Activated naive CD8-positive, alpha-beta T cell treated with anti-CD3 and anti-CD28 coated beads, Interleukin-2, amount 50 U/mL, for 24 hours (primary cell): Measurements from ENCODE around the gene SC5D.

Source experiments
- ATAC-seq: fragments of 150-1000 bp; cut with Tn5 transposase; one replicate; pipeline ENCODE4 v1.10.0; 2021
- DNase-seq: peaks from one replicate; pipeline ENCODE4 v3.0.0; 2021
- H3K27ac Mint-ChIP-seq: one replicate; pipeline ENCODE4 v1.8.0; 2021; ENCODE audit warnings: mild to moderate bottlenecking, mixed read lengths
- H3K27me3 Mint-ChIP-seq: one replicate; pipeline ENCODE4 v1.8.0; 2021; ENCODE audit warnings: mixed read lengths
- H3K36me3 Mint-ChIP-seq: one replicate; pipeline ENCODE4 v1.8.0; 2021; ENCODE audit warnings: low read depth, mixed read lengths
- H3K4me1 Mint-ChIP-seq: one replicate; pipeline ENCODE4 v1.8.0; 2021; ENCODE audit warnings: mixed read lengths
- H3K4me3 Mint-ChIP-seq: one replicate; pipeline ENCODE4 v1.8.0; 2021; ENCODE audit warnings: mild to moderate bottlenecking, moderate library complexity, mixed read lengths
- H3K9me3 Mint-ChIP-seq: one replicate; pipeline ENCODE4 v1.8.0; 2021; ENCODE audit warnings: mixed read lengths

Gene SC5D, protein sequence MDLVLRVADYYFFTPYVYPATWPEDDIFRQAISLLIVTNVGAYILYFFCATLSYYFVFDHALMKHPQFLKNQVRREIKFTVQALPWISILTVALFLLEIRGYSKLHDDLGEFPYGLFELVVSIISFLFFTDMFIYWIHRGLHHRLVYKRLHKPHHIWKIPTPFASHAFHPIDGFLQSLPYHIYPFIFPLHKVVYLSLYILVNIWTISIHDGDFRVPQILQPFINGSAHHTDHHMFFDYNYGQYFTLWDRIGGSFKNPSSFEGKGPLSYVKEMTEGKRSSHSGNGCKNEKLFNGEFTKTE

DNA sequence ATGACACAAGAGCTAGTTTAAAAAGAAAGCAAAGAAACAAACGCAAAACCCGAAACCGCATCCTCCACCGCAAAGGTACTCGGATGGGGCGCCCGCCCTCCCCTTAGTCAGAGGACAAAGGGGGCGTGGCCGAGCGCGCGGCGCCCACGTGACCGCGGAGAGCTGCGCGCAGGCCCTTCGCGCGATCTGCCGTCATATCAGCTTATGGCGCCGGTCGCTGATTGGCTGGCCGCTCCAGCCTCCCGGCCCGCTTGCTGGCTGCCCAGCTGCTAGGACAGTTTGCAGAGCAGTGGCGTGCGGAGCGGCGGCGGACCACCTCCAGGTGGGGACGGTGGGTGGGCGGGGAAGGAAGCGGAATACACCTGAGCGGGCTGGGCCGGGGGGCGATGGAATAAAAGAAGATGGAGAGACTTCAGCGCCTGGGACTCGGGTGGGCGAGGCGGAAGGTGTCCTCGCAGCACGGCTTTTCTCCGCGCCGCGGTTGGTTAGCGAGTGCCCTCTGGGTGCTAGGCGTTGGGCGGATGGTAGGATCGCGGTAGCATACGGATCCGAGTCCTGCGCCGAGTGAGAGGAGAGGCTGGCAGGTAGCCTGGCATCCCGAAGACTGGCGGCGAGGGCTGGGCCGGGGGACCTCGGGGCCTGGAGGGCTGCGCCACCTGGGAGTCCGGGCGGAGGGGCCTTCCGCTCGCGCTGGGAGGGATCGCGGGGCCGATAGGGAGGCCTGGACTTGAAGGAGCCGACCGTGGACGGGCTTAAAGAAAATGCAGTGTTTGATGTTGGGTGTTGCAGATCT is at the start of gene SC5D:
Gene SC5D (plus strand): TSS at position 277 of the 793 bp plus-strand sequence. CDS start 10,605 bp downstream, outside the sequence.
- peaks cover 34% of the 10 kb centered on the region for H3K4me1 Mint-ChIP-seq
- H3K27me3 Mint-ChIP-seq = no peaks in the 10 kb centered on the region

DNA sequence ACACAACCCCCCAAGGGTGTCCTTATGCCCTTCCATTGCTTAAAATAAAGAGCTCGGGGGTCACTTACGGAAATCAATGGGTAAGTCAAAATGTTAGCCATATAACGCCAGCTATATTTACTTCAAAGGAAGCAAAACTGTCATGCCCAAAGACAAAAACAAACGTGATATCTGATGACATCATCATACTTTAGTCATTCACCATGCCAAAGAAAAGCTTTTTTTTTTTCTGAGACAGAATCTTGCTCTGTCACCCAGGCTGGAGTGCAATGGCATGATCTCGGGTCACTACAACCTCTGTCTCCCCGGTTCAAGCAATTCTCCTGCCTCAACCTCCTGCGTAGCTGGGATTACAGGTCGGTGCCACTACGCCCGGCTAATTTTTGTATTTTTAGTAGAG is 47.7 kb upstream of the SC5D start:
- no peak for ATAC-seq
- no peak for DNase-seq
- Mint-ChIP-seq H3K4me3 (no peak overlapping the region), H3K9me3 (no peaks in the 10 kb centered on the region), H3K36me3 (no peaks in the 10 kb centered on the region), H3K27me3 (no peaks in the 10 kb centered on the region), H3K4me1 (peaks cover 2% of the 10 kb centered on the region), H3K27ac (no peak overlapping the region)

More for the DNA sequence above, at the start of gene SC5D:
- Mint-ChIP-seq H3K4me3 (peak within 1 kb of the TSS; percentile 89), H3K9me3 (no peaks in the 10 kb centered on the region), H3K27ac (peak within 1 kb of the TSS; percentile 92), H3K36me3 (no peaks in the 10 kb centered on the region)
- DNase-seq (peak; percentile 94), ATAC-seq (peak; percentile 95)

DNA sequence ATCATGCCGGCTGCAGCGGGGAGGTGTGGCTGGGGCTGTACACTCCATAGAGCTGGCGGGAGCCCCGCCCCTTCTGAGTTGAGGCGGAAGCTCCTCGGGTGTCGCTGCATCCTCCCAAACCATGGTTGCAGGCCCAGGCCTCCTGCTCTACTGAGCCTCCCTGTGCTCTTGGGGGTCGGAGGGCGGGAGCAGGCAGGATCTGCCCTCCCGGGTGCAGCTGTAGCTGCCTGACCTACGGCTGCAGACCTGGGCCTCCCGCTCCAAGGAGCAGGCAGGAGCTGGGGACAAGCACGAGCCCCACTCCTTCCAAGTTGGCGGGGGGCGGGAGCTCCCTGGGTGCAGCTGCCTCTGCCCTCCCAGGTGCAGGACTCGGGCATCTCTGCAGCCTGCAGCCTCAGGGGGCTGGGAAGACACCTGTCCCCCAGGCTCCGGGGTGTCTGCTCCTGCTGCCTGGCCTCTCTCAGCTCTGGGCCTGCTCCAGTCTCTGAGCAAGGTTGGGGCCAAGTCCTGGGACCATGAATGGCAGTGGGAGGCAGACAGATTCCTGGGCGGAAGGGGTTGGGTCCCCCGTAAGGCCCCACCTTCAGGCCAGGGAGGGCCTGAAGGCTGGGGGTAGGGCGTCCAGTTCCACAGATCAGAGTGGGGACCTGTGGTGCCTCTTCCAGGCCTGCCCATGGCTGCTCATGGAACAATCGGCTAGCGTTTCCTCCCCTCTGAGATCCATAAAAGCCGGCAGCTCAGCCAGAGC is 46.4 kb upstream of the SC5D start:
- Mint-ChIP-seq H3K36me3 (no peaks in the 10 kb centered on the region), H3K27me3 (no peaks in the 10 kb centered on the region), H3K27ac (no peak overlapping the region), H3K4me1 (peaks cover 2% of the 10 kb centered on the region), H3K4me3 (no peak overlapping the region), H3K9me3 (no peaks in the 10 kb centered on the region)
- ATAC-seq = no peak
- no peak for DNase-seq

DNA sequence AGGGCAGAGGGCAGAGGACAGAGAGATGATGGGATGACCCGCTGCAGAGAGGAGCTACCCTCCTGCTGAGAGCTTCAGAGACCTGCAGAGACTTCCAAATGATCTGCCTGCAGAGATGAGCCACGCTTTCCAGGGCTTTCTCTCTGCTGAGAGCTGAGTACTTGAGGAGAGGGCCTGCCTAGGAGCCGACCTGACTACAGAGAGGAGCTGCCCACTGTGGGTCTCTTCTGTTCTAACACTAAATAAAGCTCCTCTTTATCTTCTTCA is 45.9 kb upstream of the SC5D start:
- Mint-ChIP-seq H3K4me1 (peaks cover 2% of the 10 kb centered on the region), H3K27ac (no peak overlapping the region), H3K36me3 (no peaks in the 10 kb centered on the region), H3K27me3 (no peaks in the 10 kb centered on the region), H3K4me3 (no peak overlapping the region), H3K9me3 (no peaks in the 10 kb centered on the region)
- DNase-seq (no peak), ATAC-seq (no peak)

DNA sequence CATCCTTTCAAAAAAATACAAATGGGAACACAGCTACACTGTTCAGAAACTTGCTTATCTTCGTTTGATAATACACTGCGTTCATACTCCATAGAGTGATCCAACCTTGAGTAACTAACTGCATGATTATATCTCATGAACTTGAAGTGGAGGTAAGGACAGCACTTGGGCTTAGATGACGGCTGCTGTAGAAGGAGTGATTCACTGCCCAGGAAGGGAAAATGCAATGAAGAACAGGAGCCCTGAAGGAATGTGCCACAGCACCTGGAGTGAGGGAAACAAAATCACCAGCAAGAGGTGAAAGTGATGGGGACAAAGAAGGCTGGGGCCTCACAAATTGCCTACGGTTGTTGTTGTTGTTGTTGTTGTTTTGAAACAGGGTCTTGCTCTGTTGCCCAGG is 44.1 kb upstream of the SC5D start:
- Mint-ChIP-seq H3K27me3 (no peaks in the 10 kb centered on the region), H3K27ac (no peak overlapping the region), H3K4me1 (peaks cover 2% of the 10 kb centered on the region), H3K36me3 (no peaks in the 10 kb centered on the region), H3K4me3 (no peak overlapping the region), H3K9me3 (no peaks in the 10 kb centered on the region)
- ATAC-seq = no peak
- DNase-seq = no peak

DNA sequence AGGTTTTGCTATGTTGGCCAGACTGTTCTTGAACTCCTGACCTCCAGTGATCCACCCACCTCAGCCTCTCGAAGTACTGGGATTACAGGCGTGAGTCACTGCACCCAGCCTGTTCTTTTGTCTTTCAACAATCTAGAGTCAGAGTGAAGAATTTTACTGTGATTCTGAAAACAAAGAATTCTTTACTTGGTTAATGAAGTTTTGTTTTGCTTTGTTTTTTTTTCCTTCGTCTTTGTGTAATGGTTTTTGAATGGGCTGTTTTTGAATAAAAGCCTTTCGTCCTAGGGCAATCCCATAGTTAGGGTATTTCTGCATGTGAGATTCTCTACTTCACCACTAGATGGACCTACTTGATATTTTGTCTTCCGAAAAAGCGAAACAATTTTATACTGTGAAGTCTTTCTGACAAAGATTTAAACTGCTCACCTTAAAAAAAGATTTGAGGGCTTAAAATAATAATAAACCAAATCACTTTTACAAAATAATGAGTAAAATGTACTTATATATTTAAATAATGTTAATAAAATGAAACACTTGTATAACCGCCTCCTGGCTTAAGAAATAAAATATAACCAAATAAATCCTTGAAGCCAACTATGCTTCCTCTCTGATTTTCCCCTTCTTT is 43.4 kb upstream of the SC5D start:
- H3K9me3 Mint-ChIP-seq = no peaks in the 10 kb centered on the region
- H3K36me3 Mint-ChIP-seq = no peaks in the 10 kb centered on the region

DNA sequence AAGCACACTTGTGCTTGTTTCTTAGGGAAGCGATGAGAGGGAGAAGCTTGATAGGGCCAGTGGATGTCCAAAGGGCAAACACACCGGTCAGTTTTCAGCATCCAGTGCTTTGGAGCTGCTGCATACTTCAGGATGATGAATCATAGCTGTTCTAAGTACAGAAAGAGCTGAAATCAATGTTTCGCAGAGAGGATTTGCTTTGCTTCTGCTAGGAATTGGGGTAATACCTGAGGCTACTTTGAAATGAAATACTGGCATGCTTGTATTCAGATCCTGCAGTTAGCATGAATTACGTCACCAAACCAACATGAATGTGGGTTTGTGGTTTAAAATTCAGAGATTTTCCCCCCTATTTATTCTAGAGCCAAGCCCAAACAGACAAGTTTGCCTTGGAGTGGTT is 41.7 kb upstream of the SC5D start:
- no peaks in the 10 kb centered on the region for H3K36me3 Mint-ChIP-seq
- no peak overlapping the region for H3K27ac Mint-ChIP-seq
- H3K27me3 Mint-ChIP-seq = peaks cover 3% of the 10 kb centered on the region
- no peaks in the 10 kb centered on the region for H3K9me3 Mint-ChIP-seq
- H3K4me3 Mint-ChIP-seq = no peak overlapping the region
- H3K4me1 Mint-ChIP-seq = peaks cover 2% of the 10 kb centered on the region
- no peak for DNase-seq
- no peak for ATAC-seq

More for the DNA sequence above, 43.4 kb upstream of the SC5D start:
- peaks cover 2% of the 10 kb centered on the region for H3K4me1 Mint-ChIP-seq
- no peak overlapping the region for H3K4me3 Mint-ChIP-seq
- no peak for DNase-seq
- H3K27ac Mint-ChIP-seq = no peak overlapping the region
- ATAC-seq = peak; percentile 49
- H3K27me3 Mint-ChIP-seq = peaks cover 2% of the 10 kb centered on the region

DNA sequence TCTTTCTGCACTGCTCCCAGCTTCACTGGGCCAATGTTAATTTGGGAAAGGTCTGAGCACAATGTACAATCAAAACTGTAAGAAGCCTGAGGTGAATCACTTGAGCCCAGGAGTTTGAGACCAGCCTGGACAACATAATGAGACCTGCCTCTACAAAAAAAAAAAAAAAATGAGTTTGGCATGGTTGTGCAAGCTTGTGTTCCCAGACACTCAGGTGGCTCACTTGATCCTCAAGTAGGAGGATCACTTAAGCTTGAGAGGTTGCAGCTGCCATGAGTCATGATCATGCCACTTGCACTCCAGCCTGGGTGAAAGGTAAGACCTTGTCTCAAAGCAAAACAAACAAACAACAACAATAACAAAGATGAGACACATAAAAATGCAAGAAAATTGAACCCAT is 38.6 kb upstream of the SC5D start:
- Mint-ChIP-seq H3K4me3 (no peak overlapping the region), H3K27ac (no peak overlapping the region), H3K36me3 (no peaks in the 10 kb centered on the region), H3K9me3 (no peaks in the 10 kb centered on the region), H3K27me3 (peaks cover 4% of the 10 kb centered on the region), H3K4me1 (peaks cover 2% of the 10 kb centered on the region)
- ATAC-seq = no peak
- no peak for DNase-seq

DNA sequence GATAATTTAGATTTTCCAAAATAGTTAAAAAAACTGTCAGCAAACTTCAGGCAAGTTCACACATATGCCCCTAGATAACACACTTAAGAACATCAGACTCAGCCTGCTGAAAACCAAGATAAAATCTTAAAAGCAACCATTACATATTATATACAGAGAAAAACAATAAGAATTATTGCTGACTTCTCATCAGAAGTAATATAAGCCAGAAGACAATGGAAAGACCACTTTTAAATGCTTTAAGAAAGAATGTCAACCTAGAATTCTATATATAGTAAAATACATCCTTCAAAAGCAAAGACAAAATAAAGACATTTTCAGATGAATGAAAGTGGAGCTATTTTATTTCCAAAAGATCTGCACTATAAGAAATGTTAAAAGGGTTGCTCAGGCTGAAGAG is 37.8 kb upstream of the SC5D start:
- Mint-ChIP-seq H3K4me1 (no peaks in the 10 kb centered on the region), H3K9me3 (no peaks in the 10 kb centered on the region), H3K36me3 (no peaks in the 10 kb centered on the region), H3K27ac (no peak overlapping the region), H3K27me3 (peaks cover 4% of the 10 kb centered on the region), H3K4me3 (no peak overlapping the region)
- DNase-seq (no peak), ATAC-seq (no peak)

DNA sequence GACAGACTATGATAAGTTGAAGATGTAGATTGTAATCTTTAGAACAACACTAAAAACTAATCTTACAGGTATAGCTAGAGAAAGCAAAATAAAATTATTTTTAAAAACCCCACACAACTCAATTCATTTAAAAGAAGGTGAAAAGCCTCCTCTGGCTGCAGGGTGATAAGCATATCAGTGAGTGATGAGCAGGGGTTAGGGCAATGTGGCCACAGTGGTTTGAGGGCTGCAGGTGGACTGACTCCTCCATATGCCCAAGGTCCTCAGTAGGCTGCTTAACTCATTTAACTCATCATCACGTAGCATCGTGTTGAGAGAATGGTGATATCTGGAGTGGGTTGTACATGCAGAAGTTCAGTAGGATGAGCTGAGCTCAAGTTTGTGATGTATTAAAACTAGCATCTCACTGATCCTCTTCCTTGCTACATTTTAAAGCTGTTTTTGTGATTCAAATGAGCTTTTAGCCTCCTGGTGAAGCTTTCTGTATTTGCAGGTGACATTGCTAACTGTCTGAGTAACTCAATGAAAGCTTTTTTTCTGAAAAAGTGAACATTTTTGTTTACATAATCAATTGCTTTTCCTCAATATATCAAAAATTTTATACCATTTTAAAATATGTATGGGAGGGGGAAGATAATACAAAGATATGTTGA is 37.0 kb upstream of the SC5D start:
- DNase-seq = no peak
- no peak overlapping the region for H3K4me3 Mint-ChIP-seq
- H3K27ac Mint-ChIP-seq = no peak overlapping the region
- no peaks in the 10 kb centered on the region for H3K36me3 Mint-ChIP-seq
- H3K4me1 Mint-ChIP-seq = no peaks in the 10 kb centered on the region
- no peaks in the 10 kb centered on the region for H3K9me3 Mint-ChIP-seq
- H3K27me3 Mint-ChIP-seq = peaks cover 8% of the 10 kb centered on the region
- ATAC-seq = no peak

DNA sequence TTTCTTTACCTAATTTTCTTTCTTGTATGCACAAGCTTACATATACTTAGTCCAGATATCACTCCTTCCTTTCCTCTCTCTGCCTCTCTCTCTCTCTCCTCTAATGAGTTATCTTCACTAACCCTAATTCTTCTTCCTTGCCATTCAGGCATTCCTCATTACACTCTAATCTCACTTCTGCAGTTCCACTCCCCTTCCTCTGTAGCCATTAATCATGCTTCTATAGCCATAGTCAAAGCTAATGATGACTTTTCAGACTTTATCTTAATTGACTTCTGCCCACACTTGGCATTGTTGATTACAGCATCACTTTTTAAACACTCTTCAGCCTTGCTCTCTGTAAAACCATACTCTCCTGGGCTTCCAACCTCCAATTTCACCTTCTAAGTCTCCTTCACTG is 35.3 kb upstream of the SC5D start:
- Mint-ChIP-seq H3K4me1 (no peaks in the 10 kb centered on the region), H3K9me3 (no peaks in the 10 kb centered on the region), H3K4me3 (no peak overlapping the region), H3K27me3 (peaks cover 10% of the 10 kb centered on the region), H3K27ac (no peak overlapping the region), H3K36me3 (no peaks in the 10 kb centered on the region)
- ATAC-seq (no peak), DNase-seq (no peak)

DNA sequence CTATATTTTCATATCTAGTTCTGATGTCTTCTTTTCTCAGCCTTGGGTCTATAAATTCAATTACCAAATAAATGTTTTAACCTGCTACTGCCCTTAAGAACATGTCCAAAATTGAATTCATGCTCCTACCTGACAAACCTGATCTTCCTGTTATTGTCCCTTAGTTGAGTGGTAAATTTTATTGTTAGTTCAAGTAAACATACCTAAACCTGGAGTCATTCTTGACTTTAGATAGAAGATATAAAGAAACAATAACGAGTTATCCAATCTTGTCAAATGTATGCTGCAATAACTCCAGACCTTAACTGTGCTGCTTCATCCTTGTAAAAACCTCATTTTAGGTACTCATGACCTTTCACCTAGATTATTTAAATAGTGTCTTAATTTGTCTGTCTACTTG is 34.6 kb upstream of the SC5D start:
- DNase-seq = no peak
- ATAC-seq = no peak
- Mint-ChIP-seq H3K27ac (no peak overlapping the region), H3K36me3 (peaks cover 1% of the 10 kb centered on the region), H3K9me3 (peaks cover 3% of the 10 kb centered on the region), H3K4me3 (no peak overlapping the region), H3K27me3 (peaks cover 10% of the 10 kb centered on the region), H3K4me1 (no peaks in the 10 kb centered on the region)

DNA sequence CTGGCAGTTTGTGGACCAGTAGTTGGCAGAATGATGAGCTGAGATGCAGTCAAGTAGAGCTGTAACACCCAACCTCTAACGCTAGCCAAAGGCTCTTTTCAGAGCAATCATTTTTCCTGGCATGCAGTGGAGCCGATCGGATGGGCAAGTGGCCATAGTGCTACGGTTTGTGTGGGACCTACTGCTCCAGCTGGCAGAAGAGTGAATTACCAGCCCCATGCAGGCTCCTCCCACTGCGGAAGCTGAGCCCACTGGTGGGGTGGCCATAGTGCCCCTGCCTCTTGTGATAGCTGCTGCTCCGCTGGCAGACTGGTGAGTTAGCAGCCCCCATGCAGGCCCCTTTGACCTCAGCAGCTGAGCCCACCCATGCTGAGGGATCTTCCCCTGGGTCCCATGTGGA is 27.0 kb upstream of the SC5D start:
- ATAC-seq (no peak), DNase-seq (no peak)
- H3K27ac Mint-ChIP-seq = no peak overlapping the region
- peaks cover 34% of the 10 kb centered on the region for H3K27me3 Mint-ChIP-seq
- H3K36me3 Mint-ChIP-seq = peaks cover 2% of the 10 kb centered on the region
- H3K4me3 Mint-ChIP-seq = no peak overlapping the region
- H3K4me1 Mint-ChIP-seq = no peaks in the 10 kb centered on the region
- H3K9me3 Mint-ChIP-seq = peaks cover 10% of the 10 kb centered on the region

DNA sequence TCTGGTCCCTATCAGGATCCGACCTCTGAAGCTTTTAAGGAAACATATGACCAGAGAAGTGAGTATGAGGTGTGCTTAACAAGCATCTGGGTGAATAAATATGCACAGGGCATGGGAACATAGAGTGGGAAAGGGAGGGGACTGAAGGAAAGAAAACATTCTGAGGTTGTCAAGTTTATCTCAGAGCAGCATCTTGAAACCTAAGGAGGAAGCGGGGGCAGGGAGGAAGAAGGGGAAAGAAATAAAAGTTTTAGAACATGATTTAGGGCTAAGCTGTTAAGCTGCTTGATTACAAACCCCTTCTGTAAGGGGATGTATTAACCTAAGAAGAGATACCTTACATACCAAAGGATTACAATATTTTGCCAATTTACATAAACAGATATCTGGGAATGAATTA is 24.0 kb upstream of the SC5D start:
- no peak overlapping the region for H3K4me3 Mint-ChIP-seq
- peaks cover 31% of the 10 kb centered on the region for H3K27me3 Mint-ChIP-seq

More for the DNA sequence above, 24.0 kb upstream of the SC5D start:
- Mint-ChIP-seq H3K9me3 (peaks cover under 1% of the 10 kb centered on the region), H3K4me1 (no peaks in the 10 kb centered on the region), H3K36me3 (no peaks in the 10 kb centered on the region), H3K27ac (no peak overlapping the region)
- DNase-seq (no peak), ATAC-seq (no peak)
